Karpas-422 (cell line): ENCODE results near the gene IRF5. TPM values are rescaled to one million over a fixed set of nuclear protein-coding genes. Genes with fewer than 3 reads are reported as not detected.
"Not testable (repeated sequence)": the region's sequence is repeated elsewhere in the genome, so short reads cannot be mapped to it uniquely, and the experiment has no call there.

Source experiments
- DNase-seq: peaks from one replicate; pipeline ENCODE4 v3.0.0-alpha.2; 2015
- H2AFZ ChIP-seq: fragments of 200-600 bp; sonication (generic); 2 replicates; pipeline ENCODE4 v1.6.1; 2014; ENCODE audit warnings: antibody characterized with exemption, low read length, mixed read lengths
- H3K27ac ChIP-seq: fragments of 200-600 bp; sonication (generic); 2 replicates; pipeline ENCODE4 v1.5.1; 2014; ENCODE audit warnings: mild to moderate bottlenecking, low read length, moderate library complexity
- H3K27me3 ChIP-seq: fragments of 200-600 bp; sonication (generic); 2 replicates; pipeline ENCODE4 v1.6.1; 2014; ENCODE audit warnings: low read length, mixed read lengths
- H3K36me3 ChIP-seq: fragments of 200-600 bp; sonication (generic); 2 replicates; pipeline ENCODE4 v1.6.1; 2014; ENCODE audit warnings: low read length, mixed read lengths; ENCODE audit not compliant: insufficient read depth
- H3K4me1 ChIP-seq: fragments of 200-600 bp; sonication (generic); 2 replicates; pipeline ENCODE4 v1.6.1; 2014; ENCODE audit warnings: mild to moderate bottlenecking, low read length, mixed read lengths
- H3K4me2 ChIP-seq: fragments of 200-600 bp; sonication (generic); 2 replicates; pipeline ENCODE4 v1.6.1; 2014; ENCODE audit warnings: low read length, low read depth, mild to moderate bottlenecking; ENCODE audit not compliant: poor library complexity, severe bottlenecking
- H3K4me3 ChIP-seq: fragments of 200-600 bp; sonication (generic); 2 replicates; pipeline ENCODE4 v1.5.1; 2014; ENCODE audit warnings: mild to moderate bottlenecking, antibody characterized with exemption, low read length, mixed read lengths
- H3K79me2 ChIP-seq: fragments of 200-600 bp; sonication (generic); 2 replicates; pipeline ENCODE4 v1.6.1; 2014; ENCODE audit warnings: mild to moderate bottlenecking, low read length, mixed read lengths
- H3K9ac ChIP-seq: fragments of 200-600 bp; sonication (generic); 2 replicates; pipeline ENCODE4 v1.6.0; 2014; ENCODE audit warnings: low read length
- H3K9me2 ChIP-seq: fragments of 200-600 bp; sonication (generic), shearing (Covaris generic); replicated peaks from 2 replicates; pipeline ENCODE4 v1.6.0; 2014; ENCODE audit warnings: mild to moderate bottlenecking, low read length, moderate library complexity; ENCODE audit not compliant: insufficient read depth
- H3K9me3 ChIP-seq: fragments of 300-700, 200-600 bp; sonication (generic); 2 replicates; pipeline ENCODE4 v1.6.1; 2014; ENCODE audit warnings: low read length, mixed read lengths
- H4K20me1 ChIP-seq: fragments of 200-600 bp; sonication (generic); 2 replicates; pipeline ENCODE4 v1.6.1; 2014; ENCODE audit warnings: mild to moderate bottlenecking, antibody characterized with exemption, low read length, low read depth; ENCODE audit not compliant: insufficient read depth
- total RNA-seq: library from RNA; depleted of rRNA; stranded (reverse); fragments of >200 nt; shearing (Covaris generic); gene quantifications from 2 replicates; pipeline ENCODE4 v1.2.3, GENCODE V29; 2014; ENCODE audit warnings: low replicate concordance

IRF5 gene
- total RNA-seq, 1 experiment from 2014 or later: 7.8 TPM

DNA sequence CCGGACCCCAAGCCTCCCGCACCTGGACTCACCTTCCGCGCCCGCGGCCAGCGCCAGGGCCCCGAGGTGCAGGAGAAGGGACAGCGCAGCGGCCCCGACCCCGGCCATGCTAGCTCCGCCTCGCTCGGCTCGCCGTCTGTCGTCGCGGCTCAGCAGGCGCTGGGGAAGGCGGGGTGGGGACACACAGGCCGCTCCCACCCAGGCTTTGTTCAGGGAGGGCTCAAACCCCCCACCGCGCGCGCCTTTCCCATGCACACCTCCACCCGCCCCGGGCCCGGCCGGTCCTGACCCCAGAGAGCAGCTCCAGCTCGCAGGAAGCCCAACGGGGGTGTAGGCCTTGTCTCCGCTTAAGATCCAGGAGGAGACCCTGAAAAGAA is 27.2 kb upstream of the IRF5 start, which contains the start of gene KCP:
TSS of gene KCP (minus strand) at position 141 of the 377 bp plus-strand sequence. CDS start at position 108, 33 bp downstream.
- no peak within 1 kb of the TSS for H3K4me2 ChIP-seq

GRCh38 chr7:128911423-128912031 is 26.2 kb upstream of the IRF5 start:
- no peak overlapping the region for H3K4me2 ChIP-seq
- H3K9me2 ChIP-seq: no peaks in the 10 kb centered on the region
- no peak overlapping the region for H2AFZ ChIP-seq

More for the DNA sequence above, 27.2 kb upstream of the IRF5 start, which contains the start of gene KCP:
- Histone ChIP-seq H3K9ac (no peak within 1 kb of the TSS), H2AFZ (no peak within 1 kb of the TSS), H4K20me1 (no peaks in the 10 kb centered on the region), H3K9me2 (no peaks in the 10 kb centered on the region), H3K79me2 (no peaks in the 10 kb centered on the region), H3K4me3 (no peak within 1 kb of the TSS), H3K9me3 (no peaks in the 10 kb centered on the region), H3K36me3 (no peaks in the 10 kb centered on the region), H3K27ac (no peak within 1 kb of the TSS), H3K4me1 (no peaks in the 10 kb centered on the region), H3K27me3 (no peaks in the 10 kb centered on the region)
- DNase-seq: no peak

GRCh38 chr7:128912281-128912680 is 25.4 kb upstream of the IRF5 start:
- Histone ChIP-seq H3K36me3 (no peaks in the 10 kb centered on the region), H3K27ac (no peak overlapping the region), H3K4me1 (no peaks in the 10 kb centered on the region), H3K9me3 (no peaks in the 10 kb centered on the region), H3K4me2 (no peak overlapping the region), H3K27me3 (no peaks in the 10 kb centered on the region), H4K20me1 (no peaks in the 10 kb centered on the region), H3K9ac (no peak overlapping the region), H3K4me3 (no peak overlapping the region), H3K79me2 (no peaks in the 10 kb centered on the region), H2AFZ (no peak overlapping the region), H3K9me2 (no peaks in the 10 kb centered on the region)
- DNase-seq: no peak

More at GRCh38 chr7:128911423-128912031, 26.2 kb upstream of the IRF5 start:
- Histone ChIP-seq H3K9ac (no peak overlapping the region), H3K4me1 (no peaks in the 10 kb centered on the region), H4K20me1 (no peaks in the 10 kb centered on the region), H3K27ac (no peak overlapping the region), H3K36me3 (no peaks in the 10 kb centered on the region), H3K79me2 (no peaks in the 10 kb centered on the region), H3K4me3 (no peak overlapping the region), H3K27me3 (no peaks in the 10 kb centered on the region), H3K9me3 (no peaks in the 10 kb centered on the region)
- DNase-seq: no peak

GRCh38 chr7:128912709-128913495 is 24.8 kb upstream of the IRF5 start:
- H4K20me1 ChIP-seq, H3K9ac ChIP-seq, H3K36me3 ChIP-seq, DNase-seq, H3K4me2 ChIP-seq, H3K9me3 ChIP-seq, H3K27ac ChIP-seq, H3K27me3 ChIP-seq, H3K9me2 ChIP-seq, H2AFZ ChIP-seq, H3K4me1 ChIP-seq, H3K4me3 ChIP-seq, H3K79me2 ChIP-seq: not testable (repeated sequence)

DNA sequence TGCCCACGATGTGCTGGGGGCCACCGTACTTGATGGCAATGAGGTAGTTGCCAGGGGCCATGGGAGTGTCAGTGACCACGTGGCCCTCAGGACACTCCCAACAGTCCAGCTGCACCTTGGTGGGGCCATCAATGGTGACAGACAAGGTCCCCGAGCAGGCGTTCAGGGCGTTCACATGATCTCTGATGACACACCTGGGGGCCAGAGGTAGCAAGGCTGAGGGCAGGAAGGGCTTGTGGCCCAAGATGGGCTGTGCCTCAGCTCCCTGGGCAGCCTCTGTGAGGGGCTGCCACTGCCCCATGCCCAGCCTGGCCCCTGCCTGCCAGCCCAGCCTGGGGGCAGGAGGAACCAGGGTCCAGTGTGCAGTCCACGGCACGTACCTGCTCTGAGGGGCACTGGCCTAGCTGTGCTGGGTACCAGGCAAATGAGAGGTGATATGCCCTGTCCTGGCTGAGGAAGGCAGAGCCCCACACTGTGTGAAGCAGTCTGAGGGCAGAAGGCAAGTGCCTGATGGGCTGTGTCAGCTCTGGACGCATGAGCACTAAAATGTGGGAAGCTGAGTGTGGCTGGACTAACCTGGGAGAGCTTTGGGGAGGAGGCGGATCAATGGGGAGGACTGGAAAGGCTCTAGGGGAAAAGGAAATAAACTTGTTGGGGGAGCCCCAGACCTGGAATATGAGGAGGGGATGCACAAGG is 23.7 kb upstream of the IRF5 start:
- Histone ChIP-seq H3K4me3 (no peak overlapping the region), H3K9me3 (no peaks in the 10 kb centered on the region), H3K27me3 (no peaks in the 10 kb centered on the region), H3K36me3 (no peaks in the 10 kb centered on the region), H3K27ac (no peak overlapping the region), H3K79me2 (no peaks in the 10 kb centered on the region), H3K4me1 (peaks cover under 1% of the 10 kb centered on the region), H3K9me2 (no peaks in the 10 kb centered on the region), H2AFZ (no peak overlapping the region), H4K20me1 (no peaks in the 10 kb centered on the region), H3K4me2 (no peak overlapping the region), H3K9ac (no peak overlapping the region)
- no peak for DNase-seq

GRCh38 chr7:128914566-128915151 is 23.1 kb upstream of the IRF5 start:
- no peaks in the 10 kb centered on the region for H3K36me3 ChIP-seq
- H3K4me3 ChIP-seq: no peak overlapping the region
- DNase-seq: no peak
- H2AFZ ChIP-seq: no peak overlapping the region
- H3K9me3 ChIP-seq: no peaks in the 10 kb centered on the region
- H4K20me1 ChIP-seq: no peaks in the 10 kb centered on the region
- H3K9me2 ChIP-seq: no peaks in the 10 kb centered on the region
- H3K9ac ChIP-seq: no peak overlapping the region
- H3K79me2 ChIP-seq: no peaks in the 10 kb centered on the region
- no peak overlapping the region for H3K4me2 ChIP-seq
- H3K27me3 ChIP-seq: no peaks in the 10 kb centered on the region
- H3K27ac ChIP-seq: no peak overlapping the region
- peaks cover 7% of the 10 kb centered on the region for H3K4me1 ChIP-seq

DNA sequence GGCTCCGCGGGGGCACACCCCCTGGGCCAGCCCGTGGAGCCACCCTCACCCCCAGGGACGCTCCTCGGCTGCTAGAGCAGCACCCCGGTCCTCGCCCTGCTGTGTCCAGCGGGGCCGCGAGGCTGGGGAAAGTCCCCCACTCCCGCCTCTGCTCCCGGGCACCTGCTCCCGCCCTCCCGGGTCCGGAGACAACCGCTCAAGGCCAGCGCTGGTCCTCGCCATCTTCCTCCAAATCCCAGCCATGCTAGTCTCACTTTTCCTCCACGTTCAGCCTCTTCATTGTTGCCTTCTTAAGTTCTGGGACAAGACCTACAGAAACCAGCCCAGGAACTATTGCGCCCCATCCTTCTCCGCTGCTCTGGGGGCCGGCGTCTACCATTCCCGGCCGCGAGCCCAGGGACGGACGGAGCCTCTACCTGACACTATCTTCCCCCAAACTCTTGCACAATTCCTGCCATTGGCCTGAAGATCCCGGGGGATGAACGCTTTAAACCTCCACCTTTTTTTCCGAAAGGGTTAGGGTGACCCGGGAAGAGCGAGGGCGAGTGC is 22.4 kb upstream of the IRF5 start:
- no peak for DNase-seq
- H4K20me1 ChIP-seq: no peaks in the 10 kb centered on the region
- H2AFZ ChIP-seq: no peak overlapping the region
- no peaks in the 10 kb centered on the region for H3K79me2 ChIP-seq
- H3K4me1 ChIP-seq: peaks cover 14% of the 10 kb centered on the region
- no peak overlapping the region for H3K4me2 ChIP-seq
- H3K9me3 ChIP-seq: no peaks in the 10 kb centered on the region
- H3K27ac ChIP-seq: no peak overlapping the region
- no peaks in the 10 kb centered on the region for H3K36me3 ChIP-seq
- H3K9ac ChIP-seq: no peak overlapping the region
- no peak overlapping the region for H3K4me3 ChIP-seq
- H3K9me2 ChIP-seq: no peaks in the 10 kb centered on the region
- no peaks in the 10 kb centered on the region for H3K27me3 ChIP-seq
